Epithelial cell of alveolus of lung (primary cell): ENCODE measurements around the gene SPATA25. TPM values are rescaled to one million over a fixed set of nuclear protein-coding genes. Genes with fewer than 3 reads are reported as not detected.

Source experiments
- total RNA-seq: library from RNA; depleted of rRNA; stranded (reverse); fragments of >200 nt; gene quantifications from 2 replicates; pipeline ENCODE4 v1.2.1, GENCODE V29; 2015

SPATA25 gene, protein sequence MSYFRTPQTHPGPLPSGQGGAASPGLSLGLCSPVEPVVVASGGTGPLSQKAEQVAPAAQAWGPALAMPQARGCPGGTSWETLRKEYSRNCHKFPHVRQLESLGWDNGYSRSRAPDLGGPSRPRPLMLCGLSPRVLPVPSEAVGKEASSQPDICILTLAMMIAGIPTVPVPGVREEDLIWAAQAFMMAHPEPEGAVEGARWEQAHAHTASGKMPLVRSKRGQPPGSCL
- total RNA-seq = 0.72 and 1.2 TPM in 2 replicates

DNA sequence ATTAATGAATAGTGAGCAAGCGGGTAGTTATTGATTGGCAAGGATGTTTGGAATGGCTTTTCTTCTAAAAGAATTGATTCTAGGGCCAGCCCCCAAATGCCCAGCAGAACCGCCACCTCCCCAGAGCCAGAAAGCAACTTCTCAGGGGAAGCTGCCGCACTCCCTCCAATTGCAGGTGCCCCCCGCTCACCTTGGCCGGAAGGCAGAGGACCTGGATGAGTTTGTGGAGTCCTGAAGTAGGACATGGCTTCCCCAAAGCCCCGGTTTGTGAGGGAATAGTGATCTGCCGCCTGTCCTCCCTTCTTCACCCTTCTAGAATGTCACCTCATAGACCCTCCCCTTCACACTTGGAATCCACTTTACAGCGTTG is at the start of gene SPATA25:
TSS of gene SPATA25 (minus strand) at position 277 of the 370 bp plus-strand sequence. CDS start at position 245, 32 bp downstream.

DNA sequence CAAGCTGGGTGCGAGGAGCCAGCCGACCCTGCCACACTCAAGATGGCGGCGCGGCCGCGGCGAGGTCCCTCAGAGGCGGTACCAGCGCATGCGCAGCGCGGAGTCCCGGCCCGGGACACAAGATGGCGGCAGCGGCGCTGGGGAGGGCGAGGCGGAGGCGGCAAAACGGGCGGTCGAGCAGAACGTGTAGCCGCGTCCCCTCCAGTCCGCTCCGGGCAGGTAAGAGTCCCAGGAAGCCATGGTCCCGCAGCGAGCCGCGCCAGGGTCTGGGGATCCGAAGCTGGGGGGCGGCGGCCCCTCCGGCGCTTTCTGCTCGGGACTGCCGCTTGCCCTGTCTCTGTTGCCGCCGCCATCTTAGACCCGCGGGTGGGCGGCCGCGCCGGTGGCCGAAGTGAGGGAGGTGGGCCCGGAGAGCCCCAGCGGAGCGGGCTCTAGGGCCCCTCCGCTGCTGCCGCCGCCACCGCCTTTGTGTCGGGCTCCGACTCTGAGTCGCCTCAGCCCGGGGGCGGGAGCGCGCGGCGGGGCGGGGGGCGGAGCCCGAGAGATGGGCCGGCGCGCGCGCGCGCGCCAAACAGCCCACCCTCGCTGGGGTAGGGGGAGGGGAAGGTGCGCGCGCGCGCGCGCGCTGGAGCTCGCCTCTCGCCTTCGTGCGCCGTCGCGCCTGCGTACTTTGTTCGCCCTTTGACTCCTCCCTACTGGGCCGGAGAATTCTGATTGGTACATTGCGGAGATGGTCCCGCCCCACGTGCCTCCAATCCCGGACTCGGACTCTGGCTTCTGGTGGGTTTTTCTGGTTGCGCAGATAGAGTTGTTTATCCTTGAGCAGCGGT is 47.4 kb upstream of the SPATA25 start, which contains the start of gene PCIF1:
TSS of gene PCIF1 (plus strand) at position 98 of the 830 bp plus-strand sequence. CDS start 4,317 bp downstream, outside the sequence.

DNA sequence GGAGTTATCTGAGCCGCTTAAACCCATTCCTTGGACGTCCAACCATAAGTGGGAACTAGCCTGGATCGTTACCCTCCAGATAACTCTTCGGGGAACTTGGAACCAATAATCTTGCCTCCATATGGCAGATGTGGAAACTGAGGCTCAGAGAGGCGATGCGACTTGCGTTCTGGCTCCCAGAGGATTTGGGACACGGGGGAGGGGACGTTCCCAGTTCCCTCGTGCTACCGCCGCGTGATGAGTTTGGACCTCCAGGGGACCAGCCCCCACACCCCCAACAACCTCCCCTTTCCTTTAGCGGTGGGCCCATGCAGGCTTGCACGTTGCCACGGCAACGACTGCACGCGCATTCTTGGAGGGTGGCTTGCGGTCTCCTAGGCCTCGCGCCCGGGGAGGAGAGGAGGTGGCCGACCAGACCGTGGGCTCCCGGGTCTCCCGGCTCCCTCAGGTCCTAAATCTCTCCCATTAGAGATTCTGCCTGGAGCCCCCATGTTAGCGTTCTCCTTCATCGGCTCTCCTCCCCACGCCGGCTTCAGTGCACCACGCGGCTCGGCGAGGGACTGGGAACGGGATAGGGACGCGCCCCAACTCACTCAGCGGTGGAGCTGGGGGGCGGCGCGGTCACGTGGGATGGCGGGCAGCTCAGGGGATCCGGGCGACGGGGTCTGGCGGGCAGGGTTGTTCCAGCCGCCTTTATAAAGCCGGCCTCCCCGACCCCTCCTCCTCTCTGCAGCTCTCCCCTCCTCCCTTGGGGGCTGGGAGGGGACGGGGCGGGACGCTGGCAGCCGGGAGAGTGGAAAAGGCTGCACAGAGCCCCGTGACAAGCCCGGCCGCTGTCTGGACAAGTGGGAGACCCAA is 24.3 kb upstream of the SPATA25 start, which contains the start of gene PLTP:
TSS of gene PLTP (minus strand) at position 670 of the 858 bp plus-strand sequence. CDS start 703 bp downstream, outside the sequence.

DNA sequence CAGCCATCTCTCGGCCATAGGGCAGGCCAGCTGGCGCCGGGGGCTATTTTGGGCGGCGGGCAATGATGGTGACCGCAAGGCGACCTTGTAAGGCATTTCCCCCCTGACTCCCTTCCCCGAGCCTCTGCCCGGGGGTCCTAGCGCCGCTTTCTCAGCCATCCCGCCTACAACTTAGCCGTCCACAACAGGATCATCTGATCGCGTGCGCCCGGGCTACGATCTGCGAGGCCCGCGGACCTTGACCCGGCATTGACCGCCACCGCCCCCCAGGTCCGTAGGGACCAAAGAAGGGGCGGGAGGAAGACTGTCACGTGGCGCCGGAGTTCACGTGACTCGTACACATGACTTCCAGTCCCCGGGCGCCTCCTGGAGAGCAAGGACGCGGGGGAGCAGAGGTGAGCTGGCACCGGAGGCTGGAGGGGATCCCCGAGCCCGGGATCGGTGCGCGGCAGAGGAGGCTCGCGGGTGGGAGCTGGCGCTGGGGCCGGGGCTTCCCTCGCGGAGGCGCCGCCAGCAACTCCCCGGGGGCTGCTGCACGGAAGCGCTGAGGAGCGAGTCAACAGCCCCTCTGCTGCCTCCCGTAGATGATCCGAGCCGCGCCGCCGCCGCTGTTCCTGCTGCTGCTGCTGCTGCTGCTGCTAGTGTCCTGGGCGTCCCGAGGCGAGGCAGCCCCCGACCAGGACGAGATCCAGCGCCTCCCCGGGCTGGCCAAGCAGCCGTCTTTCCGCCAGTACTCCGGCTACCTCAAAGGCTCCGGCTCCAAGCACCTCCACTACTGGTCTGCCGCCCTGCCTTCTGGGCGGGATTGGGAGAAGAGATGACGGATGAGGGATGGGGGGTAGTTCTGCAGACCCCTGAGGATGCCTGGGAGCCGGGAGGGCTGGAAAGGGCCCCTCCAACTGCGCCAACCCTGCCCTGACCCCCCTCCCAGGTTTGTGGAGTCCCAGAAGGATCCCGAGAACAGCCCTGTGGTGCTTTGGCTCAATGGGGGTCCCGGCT is 3.9 kb upstream of the SPATA25 start, which contains the start of the genes CTSA and NEURL2:
TSS of gene CTSA (plus strand) at position 351 of the 999 bp plus-strand sequence. CDS start at position 585, 234 bp downstream.
TSS of gene NEURL2 (minus strand) at position 224 of the 999 bp plus-strand sequence. CDS start at position 7, 217 bp downstream.

DNA sequence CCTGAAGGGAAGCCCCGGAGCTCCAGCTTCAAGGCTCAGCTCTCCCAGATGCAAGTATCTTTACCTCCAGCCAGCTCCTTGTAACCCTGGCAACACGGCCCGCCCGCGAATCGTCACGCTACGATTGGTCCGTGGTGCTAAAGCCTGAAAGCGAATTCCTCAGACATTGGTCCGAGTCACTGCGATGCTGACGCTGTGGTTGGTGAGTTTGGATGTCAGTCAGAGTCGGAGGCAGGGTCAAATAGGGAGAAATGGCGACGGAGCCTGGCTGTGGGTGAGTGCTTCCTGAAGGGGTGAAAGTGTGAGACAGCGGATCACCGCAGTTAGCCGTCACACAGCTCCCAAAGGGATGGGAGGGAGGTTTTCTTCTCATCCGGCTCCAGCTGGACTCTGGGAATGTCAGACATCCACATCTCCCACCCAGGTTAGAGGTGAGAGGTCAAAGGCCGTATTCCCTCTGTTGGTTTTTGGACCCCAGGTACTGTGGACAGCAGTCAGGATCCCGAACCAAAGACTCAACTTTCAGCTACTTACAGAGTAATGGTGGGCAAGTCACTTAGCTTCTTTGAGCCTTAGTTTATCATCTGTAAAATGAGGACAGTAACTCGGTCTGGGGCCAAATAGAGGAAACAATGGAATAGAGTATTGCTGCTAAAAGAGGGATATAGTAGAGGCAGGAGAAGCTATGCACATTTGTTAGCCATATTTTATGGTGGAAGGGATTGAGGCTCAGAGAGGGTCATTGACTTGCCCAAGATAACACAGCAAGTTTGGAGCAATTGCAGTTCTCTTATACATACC is 6.2 kb downstream of the SPATA25 start, which contains the start of gene ZSWIM1:
TSS of gene ZSWIM1 (plus strand) at position 240 of the 801 bp plus-strand sequence. CDS start 1,366 bp downstream, outside the sequence.

DNA sequence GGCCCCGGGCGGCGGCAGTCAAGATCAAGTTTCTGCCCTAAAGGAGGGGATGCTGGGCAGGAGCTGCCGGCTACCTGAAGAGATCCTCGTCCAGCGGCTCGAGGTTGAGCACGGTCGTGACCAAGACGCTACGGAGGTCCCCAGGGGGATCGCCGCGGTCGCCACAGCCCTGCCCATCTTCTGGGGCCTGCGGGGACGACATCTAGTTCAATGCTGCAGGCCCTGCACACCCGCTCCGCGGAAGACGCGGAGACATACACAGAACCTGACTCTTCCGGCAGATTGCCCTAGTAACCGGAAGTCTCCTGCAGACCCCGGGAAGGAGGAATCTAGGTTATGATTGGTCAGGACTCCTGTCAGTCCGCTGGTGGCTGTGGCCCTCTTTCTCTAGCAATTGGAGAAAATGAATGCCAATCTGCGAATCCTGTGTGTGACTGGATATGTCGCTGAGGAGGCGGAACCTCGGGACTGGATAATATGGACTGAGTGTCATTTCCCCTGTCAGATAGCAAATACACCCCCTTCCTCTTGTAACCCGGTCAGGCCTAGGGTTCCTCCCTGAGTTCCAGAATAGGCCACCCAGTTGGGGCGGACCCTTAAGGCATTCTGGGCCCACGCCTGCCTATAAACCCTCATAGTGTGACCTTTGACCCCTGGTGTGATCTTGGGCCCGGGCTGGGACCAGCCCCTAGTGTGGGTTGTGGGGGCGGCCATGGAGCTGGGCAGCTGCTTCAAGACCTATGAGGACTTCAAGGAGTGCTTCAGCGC is 30.1 kb downstream of the SPATA25 start, which contains the start of the genes ACOT8 and ZSWIM3:
TSS of gene ACOT8 (minus strand) at position 279 of the 768 bp plus-strand sequence. CDS start at position 202, 77 bp downstream.
TSS of gene ZSWIM3 (plus strand) at position 501 of the 768 bp plus-strand sequence. CDS start at position 713, 212 bp downstream.

Other genes with a start within 250 kb of the SPATA25 start
- gene WFDC11, start 217.4 kb downstream of the SPATA25 start, total RNA-seq = not detected in 2 replicates
- not detected in 2 replicates for gene WFDC13, start 185.6 kb downstream of the SPATA25 start, total RNA-seq
- gene WFDC10B, start 182.6 kb downstream of the SPATA25 start, total RNA-seq = not detected in 2 replicates
- not detected in 2 replicates for gene SPINT4, start 165.3 kb downstream of the SPATA25 start, total RNA-seq
- 0.26 and 7.5 TPM in 2 replicates for gene WFDC3, start 95.7 kb downstream of the SPATA25 start, total RNA-seq
- gene DNTTIP1, start 95.7 kb downstream of the SPATA25 start, total RNA-seq = 26.4 and 28.7 TPM in 2 replicates
- gene UBE2C, start 75.0 kb downstream of the SPATA25 start, total RNA-seq = 65.5 and 110 TPM in 2 replicates
- 0.24 TPM in 1 of 2 replicates, not detected in the other for gene TNNC2, start 60.3 kb downstream of the SPATA25 start, total RNA-seq
- gene SNX21, start 53.8 kb downstream of the SPATA25 start, total RNA-seq = 31.7 and 43.9 TPM in 2 replicates
- 45.8 and 54.5 TPM in 2 replicates for gene ACOT8, start 30.2 kb downstream of the SPATA25 start, total RNA-seq
- 4.1 and 4.2 TPM in 2 replicates for gene ZSWIM3, start 30.0 kb downstream of the SPATA25 start, total RNA-seq
- 7.2 and 10.7 TPM in 2 replicates for gene ZSWIM1, start 6.4 kb downstream of the SPATA25 start, total RNA-seq
- 2.6 and 7.6 TPM in 2 replicates for gene NEURL2, start 3.6 kb upstream of the SPATA25 start, total RNA-seq
- gene CTSA, start 3.7 kb upstream of the SPATA25 start, total RNA-seq = 93.3 and 101 TPM in 2 replicates
- gene PLTP, start 24.5 kb upstream of the SPATA25 start, total RNA-seq = 121 and 318 TPM in 2 replicates
- gene PCIF1, start 47.1 kb upstream of the SPATA25 start, total RNA-seq = 19.0 and 20.2 TPM in 2 replicates
- gene ZNF335, start 84.6 kb upstream of the SPATA25 start, total RNA-seq = 8.8 and 17.7 TPM in 2 replicates
- 0.39 TPM in 1 of 2 replicates, not detected in the other for gene MMP9, start 121.3 kb upstream of the SPATA25 start, total RNA-seq
- 0.08 TPM in 1 of 2 replicates, not detected in the other for gene SLC12A5, start 141.6 kb upstream of the SPATA25 start, total RNA-seq
- gene NCOA5, start 202.3 kb upstream of the SPATA25 start, total RNA-seq = 16.0 and 24.2 TPM in 2 replicates
- 7.3 and 13.1 TPM in 2 replicates for gene CD40, start 230.7 kb upstream of the SPATA25 start, total RNA-seq